Activated T-cell treated with anti-CD3 and anti-CD28 coated beads, Interleukin-2, amount 50 U/mL, for 72 hours (primary cell): ENCODE data around the gene EVX2. TPM values are rescaled to one million over a fixed set of nuclear protein-coding genes. Genes with fewer than 3 reads are reported as not detected.

Experiments used
- ATAC-seq, 2 donors: fragments of 150-1000 bp; cut with Tn5 transposase; replicated peaks in 1 of 2; 2 replicates each; pipeline ENCODE4 v1.10.0; 2021; ENCODE audit warnings: moderate library complexity in 2 of 2, mild to moderate bottlenecking in 1 of 2
- DNase-seq, 2 donors: peaks; one replicate each; pipeline ENCODE4 v3.0.0; 2021 to 2022; ENCODE audit warnings: mixed read lengths in 1 of 2
- H3K27ac Mint-ChIP-seq: one replicate; pipeline ENCODE4 v1.8.0; 2022; ENCODE audit warnings: mild to moderate bottlenecking, moderate library complexity, mixed read lengths
- H3K27me3 Mint-ChIP-seq: one replicate; pipeline ENCODE4 v1.8.0; 2022; ENCODE audit warnings: low read depth, mixed read lengths
- H3K36me3 Mint-ChIP-seq, 2 donors: one replicate each; pipeline ENCODE4 v1.8.0; 2022; ENCODE audit warnings: mixed read lengths in 2 of 2, mild to moderate bottlenecking in 1 of 2; ENCODE audit not compliant: insufficient read depth in 2 of 2
- H3K4me1 Mint-ChIP-seq: one replicate; pipeline ENCODE4 v1.8.0; 2022; ENCODE audit warnings: low read depth, mixed read lengths
- H3K4me3 Mint-ChIP-seq, 2 donors: one replicate each; pipeline ENCODE4 v1.8.0; 2022; ENCODE audit warnings: mild to moderate bottlenecking in 2 of 2, mixed read lengths in 2 of 2, moderate library complexity in 2 of 2
- H3K9me3 Mint-ChIP-seq, 2 donors: one replicate each; pipeline ENCODE4 v1.8.0; 2022; ENCODE audit warnings: mixed read lengths in 2 of 2
- total RNA-seq, 2 donors: library from RNA; stranded (reverse); gene quantifications; one replicate each; pipeline ENCODE4 v1.2.3, GENCODE V29; 2022

The EVX2 gene
- total RNA-seq, 2 donors from 2014 or later = not detected

GRCh38 chr2:176084611-176085119, 903 bp upstream of the EVX2 start:
- H3K36me3 Mint-ChIP-seq = peaks cover 8 to 9% of the 10 kb centered on the region in 2 donors
- peaks cover 76% of the 10 kb centered on the region for H3K27me3 Mint-ChIP-seq
- H3K4me1 Mint-ChIP-seq = peaks cover 20% of the 10 kb centered on the region
- peaks cover 0 to 2% of the 10 kb centered on the region in 2 donors for H3K9me3 Mint-ChIP-seq
- ATAC-seq = no peak
- peak overlapping the region; percentile 81 for H3K27ac Mint-ChIP-seq
- no peak overlapping the region for H3K4me3 Mint-ChIP-seq
- DNase-seq = no peak

GRCh38 chr2:176082824-176083751, 674 bp downstream of the EVX2 start:
- peaks cover 28% of the 10 kb centered on the region for H3K4me1 Mint-ChIP-seq
- DNase-seq (no peak), ATAC-seq (no peak)
- peaks cover 79% of the 10 kb centered on the region for H3K27me3 Mint-ChIP-seq
- H3K27ac Mint-ChIP-seq = peak overlapping the region; percentile 85
- H3K9me3 Mint-ChIP-seq = peaks cover 0 to 3% of the 10 kb centered on the region in 2 donors
- H3K4me3 Mint-ChIP-seq = peak overlapping the region; percentile 37 to 46
- peaks cover 10 to 17% of the 10 kb centered on the region in 2 donors for H3K36me3 Mint-ChIP-seq

- peak overlapping the region; percentile 75 for H3K27ac Mint-ChIP-seq
- H3K4me3 Mint-ChIP-seq = peak overlapping the region; percentile 37 to 41
- ATAC-seq = no peak
- H3K4me1 Mint-ChIP-seq = peaks cover 25% of the 10 kb centered on the region
- H3K27me3 Mint-ChIP-seq = peaks cover 74% of the 10 kb centered on the region
- H3K36me3 Mint-ChIP-seq = peaks cover 10 to 17% of the 10 kb centered on the region in 2 donors
- H3K9me3 Mint-ChIP-seq = peaks cover 0 to 3% of the 10 kb centered on the region in 2 donors
- DNase-seq = no peak
Observed at GRCh38 chr2:176082525-176082823, 1.3 kb downstream of the EVX2 start.

- Mint-ChIP-seq H3K36me3 (peaks cover 12 to 16% of the 10 kb centered on the region in 2 donors), H3K4me1 (peaks cover 25% of the 10 kb centered on the region), H3K4me3 (peak overlapping the region in 1 of 2 donors; percentile 41), H3K27me3 (peaks cover 73% of the 10 kb centered on the region), H3K27ac (peak overlapping the region; percentile 83), H3K9me3 (peaks cover 0 to 2% of the 10 kb centered on the region in 2 donors)
- DNase-seq (no peak), ATAC-seq (no peak)
Observed at GRCh38 chr2:176081837-176082524, 1.8 kb downstream of the EVX2 start.

- Mint-ChIP-seq H3K27ac (peak overlapping the region; percentile 83), H3K27me3 (peaks cover 73% of the 10 kb centered on the region), H3K4me1 (peaks cover 25% of the 10 kb centered on the region), H3K9me3 (peaks cover 0 to 2% of the 10 kb centered on the region in 2 donors), H3K4me3 (peak overlapping the region in 1 of 2 donors; percentile 36), H3K36me3 (peaks cover 13 to 15% of the 10 kb centered on the region in 2 donors)
- DNase-seq (no peak), ATAC-seq (no peak)
Observed at GRCh38 chr2:176081376-176081836, 2.4 kb downstream of the EVX2 start.

GRCh38 chr2:176080540-176081375, 3.0 kb downstream of the EVX2 start:
- DNase-seq (no peak), ATAC-seq (peak; percentile 23 to 37)
- Mint-ChIP-seq H3K36me3 (peaks cover 13 to 16% of the 10 kb centered on the region in 2 donors), H3K27me3 (peaks cover 77% of the 10 kb centered on the region), H3K27ac (peak overlapping the region; percentile 83), H3K4me1 (peaks cover 25% of the 10 kb centered on the region), H3K9me3 (peaks cover under 1 to 2% of the 10 kb centered on the region in 2 donors), H3K4me3 (peak overlapping the region; percentile 43 to 46)

GRCh38 chr2:176079831-176080539, 3.8 kb downstream of the EVX2 start:
- Mint-ChIP-seq H3K36me3 (peaks cover 13 to 16% of the 10 kb centered on the region in 2 donors), H3K9me3 (peaks cover 1 to 2% of the 10 kb centered on the region in 2 donors), H3K27me3 (peaks cover 81% of the 10 kb centered on the region), H3K4me1 (peaks cover 20% of the 10 kb centered on the region), H3K27ac (peak overlapping the region; percentile 76), H3K4me3 (peak overlapping the region; percentile 69 to 74)
- ATAC-seq (peak; percentile 75 to 77), DNase-seq (peak; percentile 48 to 75)

- peaks cover 1 to 2% of the 10 kb centered on the region in 2 donors for H3K9me3 Mint-ChIP-seq
- peaks cover 13 to 14% of the 10 kb centered on the region in 2 donors for H3K36me3 Mint-ChIP-seq
- ATAC-seq (peak; percentile 14 to 17), DNase-seq (no peak)
- H3K4me3 Mint-ChIP-seq = peak overlapping the region; percentile 69 to 74
- peak overlapping the region; percentile 76 for H3K27ac Mint-ChIP-seq
- H3K27me3 Mint-ChIP-seq = peaks cover 81% of the 10 kb centered on the region
- H3K4me1 Mint-ChIP-seq = peaks cover 18% of the 10 kb centered on the region
Observed at GRCh38 chr2:176079285-176079830, 4.4 kb downstream of the EVX2 start.

- Mint-ChIP-seq H3K27me3 (peaks cover 81% of the 10 kb centered on the region), H3K27ac (peak overlapping the region; percentile 47), H3K4me3 (peak overlapping the region; percentile 69 to 74), H3K9me3 (peaks cover 1 to 2% of the 10 kb centered on the region in 2 donors), H3K36me3 (peaks cover 12 to 14% of the 10 kb centered on the region in 2 donors), H3K4me1 (peaks cover 18% of the 10 kb centered on the region)
- ATAC-seq = no peak
- no peak for DNase-seq
Observed at GRCh38 chr2:176078541-176079284, 5.0 kb downstream of the EVX2 start.

- Mint-ChIP-seq H3K36me3 (peaks cover 10 to 11% of the 10 kb centered on the region in 2 donors), H3K27ac (no peak overlapping the region), H3K4me3 (no peak overlapping the region), H3K27me3 (peaks cover 84% of the 10 kb centered on the region), H3K9me3 (peaks cover 1 to 2% of the 10 kb centered on the region in 2 donors), H3K4me1 (peaks cover 13% of the 10 kb centered on the region)
- DNase-seq (no peak), ATAC-seq (no peak)
Observed at GRCh38 chr2:176076796-176077195, 7.0 kb downstream of the EVX2 start.

- H3K4me3 Mint-ChIP-seq = no peak overlapping the region
- H3K36me3 Mint-ChIP-seq = peaks cover 7 to 11% of the 10 kb centered on the region in 2 donors
- peaks cover 1 to 2% of the 10 kb centered on the region in 2 donors for H3K9me3 Mint-ChIP-seq
- no peak overlapping the region for H3K27ac Mint-ChIP-seq
- peaks cover 82% of the 10 kb centered on the region for H3K27me3 Mint-ChIP-seq
- no peak for DNase-seq
- no peak for ATAC-seq
- peaks cover 13% of the 10 kb centered on the region for H3K4me1 Mint-ChIP-seq
Observed at GRCh38 chr2:176076063-176076462, 7.7 kb downstream of the EVX2 start.
